Parathyroid adenoma (tissue), 2 donors: ENCODE measurements around the gene DIRAS1.

Experiments
- H2AFZ ChIP-seq: fragments of 300-600 bp; sonication (generic); one replicate; pipeline ENCODE4 v1.7.0; 2017; ENCODE audit warnings: antibody characterized with exemption, mild to moderate bottlenecking
- H3K27ac ChIP-seq: fragments of 300-600 bp; sonication (generic); one replicate; pipeline ENCODE4 v1.7.0; 2017
- H3K27me3 ChIP-seq: fragments of 300-600 bp; sonication (generic); one replicate; pipeline ENCODE4 v1.7.0; 2017; ENCODE audit warnings: low read length; ENCODE audit not compliant: control insufficient read depth, insufficient read depth
- H3K36me3 ChIP-seq: fragments of 300-600 bp; sonication (generic); one replicate; pipeline ENCODE4 v1.7.0; 2017; ENCODE audit warnings: low read length; ENCODE audit not compliant: control insufficient read depth, insufficient read depth
- H3K4me1 ChIP-seq: fragments of 300-600 bp; sonication (generic); one replicate; pipeline ENCODE4 v1.7.0; 2017; ENCODE audit warnings: control low read depth
- H3K4me2 ChIP-seq: fragments of 300-600 bp; sonication (generic); one replicate; pipeline ENCODE4 v1.7.0; 2017; ENCODE audit warnings: low read length
- H3K4me3 ChIP-seq: fragments of 300-600 bp; sonication (generic); one replicate; pipeline ENCODE4 v1.7.0; 2017; ENCODE audit warnings: low read depth, low read length
- H3K79me2 ChIP-seq: fragments of 300-600 bp; sonication (generic); one replicate; pipeline ENCODE4 v1.7.0; 2017; ENCODE audit warnings: control low read depth
- H3K9ac ChIP-seq: fragments of 300-600 bp; sonication (generic); one replicate; pipeline ENCODE4 v1.7.0; 2017; ENCODE audit warnings: mild to moderate bottlenecking
- H3K9me3 ChIP-seq: fragments of 300-600 bp; sonication (generic); one replicate; pipeline ENCODE4 v1.7.0; 2017; ENCODE audit warnings: low read length; ENCODE audit not compliant: control insufficient read depth
- CTCF ChIP-seq: fragments of 300-600 bp; sonication (generic); IDR thresholded peaks from one replicate; pipeline ENCODE4 v1.7.0; 2017; ENCODE audit warnings: antibody characterized with exemption, mild to moderate bottlenecking
- donor health status: primary hyperparathyroidism.

Gene DIRAS1

GRCh38 chr19:2726160-2726855 lies 5.1 kb upstream of the DIRAS1 start:
- H3K4me2 ChIP-seq = no peak overlapping the region
- H3K9me3 ChIP-seq = no peaks in the 10 kb centered on the region
- H3K27me3 ChIP-seq = no peaks in the 10 kb centered on the region
- no peaks in the 10 kb centered on the region for H3K79me2 ChIP-seq
- peaks cover 10% of the 10 kb centered on the region for H3K4me1 ChIP-seq
- no peaks in the 10 kb centered on the region for H3K36me3 ChIP-seq
- H3K9ac ChIP-seq = no peak overlapping the region
- TF ChIP-seq CTCF = no peak
- no peak overlapping the region for H3K4me3 ChIP-seq
- H3K27ac ChIP-seq = no peak overlapping the region
- no peak overlapping the region for H2AFZ ChIP-seq

- Histone ChIP-seq H3K4me1 (peaks cover 18% of the 10 kb centered on the region), H3K27me3 (no peaks in the 10 kb centered on the region), H3K4me3 (no peak overlapping the region), H3K9ac (no peak overlapping the region), H3K79me2 (no peaks in the 10 kb centered on the region), H3K9me3 (no peaks in the 10 kb centered on the region), H3K36me3 (no peaks in the 10 kb centered on the region), H2AFZ (no peak overlapping the region), H3K27ac (no peak overlapping the region), H3K4me2 (no peak overlapping the region)
- no peak for TF ChIP-seq CTCF
These were observed 3.0 kb upstream of the DIRAS1 start for GRCh38 chr19:2724148-2724557.

- no peak overlapping the region for H3K4me3 ChIP-seq
- H3K4me2 ChIP-seq = no peak overlapping the region
- H3K27me3 ChIP-seq = no peaks in the 10 kb centered on the region
- no peaks in the 10 kb centered on the region for H3K79me2 ChIP-seq
- no peak overlapping the region for H3K9ac ChIP-seq
- H3K9me3 ChIP-seq = no peaks in the 10 kb centered on the region
- H3K36me3 ChIP-seq = no peaks in the 10 kb centered on the region
- H2AFZ ChIP-seq = peak overlapping the region; percentile 94
- TF ChIP-seq CTCF = no peak
- H3K27ac ChIP-seq = no peak overlapping the region
- peaks cover 18% of the 10 kb centered on the region for H3K4me1 ChIP-seq
These were observed 2.6 kb upstream of the DIRAS1 start for GRCh38 chr19:2723747-2724146.

GRCh38 chr19:2723345-2723715 lies 2.2 kb upstream of the DIRAS1 start:
- Histone ChIP-seq H3K27me3 (no peaks in the 10 kb centered on the region), H3K4me2 (peak overlapping the region; percentile 18), H3K4me1 (peaks cover 18% of the 10 kb centered on the region), H3K9me3 (no peaks in the 10 kb centered on the region), H2AFZ (peak overlapping the region; percentile 94), H3K79me2 (no peaks in the 10 kb centered on the region), H3K27ac (peak overlapping the region; percentile 33), H3K9ac (no peak overlapping the region), H3K4me3 (no peak overlapping the region), H3K36me3 (no peaks in the 10 kb centered on the region)
- TF ChIP-seq CTCF = no peak
